ENCODE measurements around the gene CREB3L4. TPM values are rescaled to one million over a fixed set of nuclear protein-coding genes. Genes with fewer than 3 reads are reported as not detected.
A peak's percentile ranks its signal among the peaks of the same experiment; 100 is the strongest.

The CREB3L4 gene
- total and polyA plus RNA-seq, 2 of the 13 experiments (the other 11 are each of a cell fraction or from before 2014, with no cell fraction given) = 9.9 to 18.7 TPM

DNA sequence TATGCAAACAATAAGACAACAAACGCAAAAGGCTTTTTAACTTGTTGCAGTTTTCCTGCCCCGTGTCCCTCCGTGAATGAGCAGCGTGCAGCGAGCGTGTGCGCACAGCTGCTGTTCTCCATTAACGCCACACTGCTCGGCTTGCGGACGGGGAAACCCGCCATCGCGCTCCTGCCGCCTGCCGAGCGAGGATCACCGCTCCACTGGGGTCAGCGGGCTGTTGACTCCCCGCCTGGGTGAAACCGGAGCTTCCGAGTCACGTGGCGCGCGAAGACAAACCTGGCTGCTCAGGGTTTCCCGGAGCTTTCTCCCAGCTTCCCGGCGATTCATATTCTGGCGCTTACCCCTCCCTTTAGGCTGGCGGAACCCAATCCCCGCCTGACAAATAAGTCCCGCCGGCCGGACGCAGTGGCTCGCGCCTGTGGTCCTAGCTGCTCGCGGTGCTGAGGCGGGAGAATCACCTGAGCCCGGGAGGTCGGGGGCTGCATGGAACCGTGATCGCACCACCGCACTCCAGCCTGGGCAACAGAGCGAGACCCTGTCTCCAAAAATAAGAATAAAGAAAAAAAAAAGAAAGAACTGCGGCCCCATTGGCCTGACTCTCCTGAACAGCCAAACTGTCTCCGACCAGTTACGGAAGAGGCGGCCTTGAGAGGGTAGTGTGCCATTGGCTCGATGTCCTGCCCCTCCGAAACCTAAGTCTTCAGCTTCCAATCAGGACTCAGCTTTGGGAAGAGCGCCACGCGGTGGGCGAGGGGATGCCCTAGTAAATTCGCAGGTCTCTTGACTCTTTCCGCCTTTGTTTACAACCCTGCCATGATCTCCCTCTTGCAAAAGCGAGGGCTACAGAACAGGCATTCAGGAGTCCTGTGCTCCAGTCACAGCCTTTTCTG, at the start of gene CREB3L4 (continued):
- TF ChIP-seq ZNF841 (CRISPR knock-in tag; IDR thresholded peaks at IDR 0.05; ENCODE audit: borderline replicate concordance) (0 out of 2 replicates have a peak, but pooled peaks have one; percentile 60), ZBTB42 (CRISPR knock-in tag; IDR thresholded peaks at IDR 0.05) (no peak), PCBP2 (optimal IDR thresholded peaks at IDR 0.05; ENCODE audit: low read depth, low read length, poor library complexity, severe bottlenecking) (no peak), DR1 (CRISPR knock-in tag; IDR thresholded peaks at IDR 0.05) (peak; percentile 72), ZNF709 (CRISPR knock-in tag; IDR thresholded peaks at IDR 0.05) (peak; percentile 81; the same call in 1 of the 2 replicates), PRMT3 (CRISPR knock-in tag; IDR thresholded peaks at IDR 0.05; ENCODE audit: borderline replicate concordance, low read depth) (peak; percentile 98), ZNF619 (CRISPR knock-in tag; IDR thresholded peaks at IDR 0.05) (no peak; the same call in 1 of the 2 replicates), ZNF292 (CRISPR knock-in tag; IDR thresholded peaks at IDR 0.05; ENCODE audit: borderline replicate concordance, low read depth) (peak; percentile 87), JUN (CRISPR knock-in tag; IDR thresholded peaks at IDR 0.05) (no peak), CENPX (CRISPR knock-in tag; IDR thresholded peaks at IDR 0.05) (no peak), ZNF670 (CRISPR knock-in tag; IDR thresholded peaks at IDR 0.05; ENCODE audit: borderline replicate concordance) (0 out of 2 replicates have a peak, but pooled peaks have one; percentile 59), STAG1 (CRISPR knock-in tag; IDR thresholded peaks at IDR 0.05) (peak; percentile 29; the same call in 1 of the 2 replicates), REXO4 (CRISPR knock-in tag; IDR thresholded peaks at IDR 0.05; ENCODE audit: borderline replicate concordance) (no peak), HMGA1 (CRISPR knock-in tag; conservative IDR thresholded peaks at IDR 0.05) (no peak), BRD4 (CRISPR knock-in tag; IDR thresholded peaks at IDR 0.05) (0 out of 2 replicates have a peak, but pooled peaks have one; percentile 48), ATAD3A (CRISPR knock-in tag; IDR thresholded peaks at IDR 0.05) (no peak), MEIS2 (CRISPR knock-in tag; IDR thresholded peaks at IDR 0.05) (peak; percentile 52), ZBTB20 (CRISPR knock-in tag; IDR thresholded peaks at IDR 0.05; ENCODE audit: borderline replicate concordance, low read depth) (peak; percentile 89; the same call in 1 of the 2 replicates), GTF2F1 (IDR thresholded peaks at IDR 0.05; ENCODE audit: low read length) (peak; percentile 48; the same call in 1 of the 2 replicates), KAT7 (CRISPR knock-in tag; IDR thresholded peaks at IDR 0.05; ENCODE audit: borderline replicate concordance) (0 out of 2 replicates have a peak, but pooled peaks have one; percentile 11)
- TF ChIP-seq, protein P1, sequence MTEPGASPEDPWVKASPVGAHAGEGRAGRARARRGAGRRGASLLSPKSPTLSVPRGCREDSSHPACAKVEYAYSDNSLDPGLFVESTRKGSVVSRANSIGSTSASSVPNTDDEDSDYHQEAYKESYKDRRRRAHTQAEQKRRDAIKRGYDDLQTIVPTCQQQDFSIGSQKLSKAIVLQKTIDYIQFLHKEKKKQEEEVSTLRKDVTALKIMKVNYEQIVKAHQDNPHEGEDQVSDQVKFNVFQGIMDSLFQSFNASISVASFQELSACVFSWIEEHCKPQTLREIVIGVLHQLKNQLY (CRISPR knock-in tag; IDR thresholded peaks at IDR 0.05) = 0 out of 2 replicates have a peak, but pooled peaks have one; percentile 29
- TF ChIP-seq, protein P2, sequence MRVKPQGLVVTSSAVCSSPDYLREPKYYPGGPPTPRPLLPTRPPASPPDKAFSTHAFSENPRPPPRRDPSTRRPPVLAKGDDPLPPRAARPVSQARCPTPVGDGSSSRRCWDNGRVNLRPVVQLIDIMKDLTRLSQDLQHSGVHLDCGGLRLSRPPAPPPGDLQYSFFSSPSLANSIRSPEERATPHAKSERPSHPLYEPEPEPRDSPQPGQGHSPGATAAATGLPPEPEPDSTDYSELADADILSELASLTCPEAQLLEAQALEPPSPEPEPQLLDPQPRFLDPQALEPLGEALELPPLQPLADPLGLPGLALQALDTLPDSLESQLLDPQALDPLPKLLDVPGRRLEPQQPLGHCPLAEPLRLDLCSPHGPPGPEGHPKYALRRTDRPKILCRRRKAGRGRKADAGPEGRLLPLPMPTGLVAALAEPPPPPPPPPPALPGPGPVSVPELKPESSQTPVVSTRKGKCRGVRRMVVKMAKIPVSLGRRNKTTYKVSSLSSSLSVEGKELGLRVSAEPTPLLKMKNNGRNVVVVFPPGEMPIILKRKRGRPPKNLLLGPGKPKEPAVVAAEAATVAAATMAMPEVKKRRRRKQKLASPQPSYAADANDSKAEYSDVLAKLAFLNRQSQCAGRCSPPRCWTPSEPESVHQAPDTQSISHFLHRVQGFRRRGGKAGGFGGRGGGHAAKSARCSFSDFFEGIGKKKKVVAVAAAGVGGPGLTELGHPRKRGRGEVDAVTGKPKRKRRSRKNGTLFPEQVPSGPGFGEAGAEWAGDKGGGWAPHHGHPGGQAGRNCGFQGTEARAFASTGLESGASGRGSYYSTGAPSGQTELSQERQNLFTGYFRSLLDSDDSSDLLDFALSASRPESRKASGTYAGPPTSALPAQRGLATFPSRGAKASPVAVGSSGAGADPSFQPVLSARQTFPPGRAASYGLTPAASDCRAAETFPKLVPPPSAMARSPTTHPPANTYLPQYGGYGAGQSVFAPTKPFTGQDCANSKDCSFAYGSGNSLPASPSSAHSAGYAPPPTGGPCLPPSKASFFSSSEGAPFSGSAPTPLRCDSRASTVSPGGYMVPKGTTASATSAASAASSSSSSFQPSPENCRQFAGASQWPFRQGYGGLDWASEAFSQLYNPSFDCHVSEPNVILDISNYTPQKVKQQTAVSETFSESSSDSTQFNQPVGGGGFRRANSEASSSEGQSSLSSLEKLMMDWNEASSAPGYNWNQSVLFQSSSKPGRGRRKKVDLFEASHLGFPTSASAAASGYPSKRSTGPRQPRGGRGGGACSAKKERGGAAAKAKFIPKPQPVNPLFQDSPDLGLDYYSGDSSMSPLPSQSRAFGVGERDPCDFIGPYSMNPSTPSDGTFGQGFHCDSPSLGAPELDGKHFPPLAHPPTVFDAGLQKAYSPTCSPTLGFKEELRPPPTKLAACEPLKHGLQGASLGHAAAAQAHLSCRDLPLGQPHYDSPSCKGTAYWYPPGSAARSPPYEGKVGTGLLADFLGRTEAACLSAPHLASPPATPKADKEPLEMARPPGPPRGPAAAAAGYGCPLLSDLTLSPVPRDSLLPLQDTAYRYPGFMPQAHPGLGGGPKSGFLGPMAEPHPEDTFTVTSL (CRISPR knock-in tag; IDR thresholded peaks at IDR 0.05; ENCODE audit: borderline replicate concordance) = peak; percentile 41; the same call in 1 of the 2 replicates

All from HepG2 (cell line).